GM12891 (cell line): ENCODE data around the gene MTA3.

ENCODE experiments used
- DNase-seq: peaks from one replicate; pipeline ENCODE4 v3.0.0; 2011; ENCODE audit warnings: low spot score; ENCODE audit not compliant: insufficient read length
- FAIRE-seq: peaks from 2 replicates; lab custom pipeline; 2011; peaks lifted over from hg19 to GRCh38; lab: Jason Lieb, UNC
- PAX5 ChIP-seq: IDR thresholded peaks from 2 replicates; pipeline ENCODE4 v1.6.1; 2011; ENCODE audit warnings: low read length, moderate library complexity, mild to moderate bottlenecking; ENCODE audit not compliant: insufficient read depth, severe bottlenecking
- POLR2A ChIP-seq: IDR thresholded peaks from 2 replicates; pipeline ENCODE4 v1.6.1; 2011; ENCODE audit warnings: low read depth, low read length, control low read depth
- POLR2AphosphoS5 ChIP-seq: IDR thresholded peaks from 2 replicates; pipeline ENCODE4 v1.6.1; 2011; ENCODE audit warnings: low read depth, low read length, control low read depth
- POU2F2 ChIP-seq: IDR thresholded peaks from 2 replicates; pipeline ENCODE4 v1.6.1; 2011; ENCODE audit warnings: low read depth, mild to moderate bottlenecking, control low read depth, low read length, moderate library complexity
- SPI1 ChIP-seq: IDR thresholded peaks from 2 replicates; pipeline ENCODE4 v1.6.1; 2011; ENCODE audit warnings: low read depth, low read length, control low read depth
- TAF1 ChIP-seq: IDR thresholded peaks from 2 replicates; pipeline ENCODE4 v1.6.1; 2011; ENCODE audit warnings: low read depth, low read length, control low read depth

Gene MTA3

DNA sequence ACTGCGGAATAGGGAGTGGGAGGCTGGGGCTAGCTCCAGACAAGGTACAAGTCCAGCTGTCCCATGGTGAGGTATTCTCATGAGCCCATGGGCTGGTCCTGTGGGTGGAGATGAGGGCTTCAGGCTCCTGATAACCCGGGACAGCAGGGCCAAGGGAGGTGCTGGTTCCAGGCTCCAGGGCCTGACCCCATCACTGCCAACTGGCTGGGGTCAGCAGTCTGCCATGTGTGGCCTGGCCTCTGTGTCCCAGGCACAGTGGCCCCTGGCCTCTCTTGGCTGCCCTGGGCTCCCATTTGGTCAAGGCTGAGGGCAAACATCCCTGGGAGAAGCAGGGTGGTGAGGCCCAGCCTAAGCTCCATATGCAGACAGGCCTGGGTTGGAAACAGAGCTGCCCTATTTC, 196.5 kb downstream of the MTA3 start:
- no peak for DNase-seq
- TF ChIP-seq POLR2AphosphoS5 (no peak), TAF1 (no peak), POU2F2 (no peak), POLR2A (no peak), SPI1 (no peak), PAX5 (no peak)
- FAIRE-seq = no peak

DNA sequence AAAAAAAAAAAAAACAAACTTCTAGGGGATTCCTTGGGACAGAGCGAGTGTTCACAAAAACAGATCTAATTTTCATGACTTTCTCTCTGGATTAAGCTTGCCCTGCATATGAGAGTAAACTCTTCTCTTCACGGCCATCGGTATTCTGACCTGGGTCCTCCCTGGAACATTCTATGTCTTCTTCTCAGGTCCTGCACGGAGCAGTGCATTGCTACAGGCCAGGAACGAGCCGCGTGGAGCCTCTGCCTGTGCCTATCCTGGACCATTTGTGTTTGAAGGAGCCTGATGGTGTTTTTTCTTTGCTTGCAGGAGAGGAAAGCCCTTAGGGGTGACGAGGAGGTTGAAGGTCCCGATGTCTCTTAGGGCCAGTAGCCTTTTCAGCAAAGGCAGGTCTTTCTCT, 197.3 kb downstream of the MTA3 start:
- FAIRE-seq (no peak), DNase-seq (no peak)
- TF ChIP-seq POU2F2 = no peak

DNA sequence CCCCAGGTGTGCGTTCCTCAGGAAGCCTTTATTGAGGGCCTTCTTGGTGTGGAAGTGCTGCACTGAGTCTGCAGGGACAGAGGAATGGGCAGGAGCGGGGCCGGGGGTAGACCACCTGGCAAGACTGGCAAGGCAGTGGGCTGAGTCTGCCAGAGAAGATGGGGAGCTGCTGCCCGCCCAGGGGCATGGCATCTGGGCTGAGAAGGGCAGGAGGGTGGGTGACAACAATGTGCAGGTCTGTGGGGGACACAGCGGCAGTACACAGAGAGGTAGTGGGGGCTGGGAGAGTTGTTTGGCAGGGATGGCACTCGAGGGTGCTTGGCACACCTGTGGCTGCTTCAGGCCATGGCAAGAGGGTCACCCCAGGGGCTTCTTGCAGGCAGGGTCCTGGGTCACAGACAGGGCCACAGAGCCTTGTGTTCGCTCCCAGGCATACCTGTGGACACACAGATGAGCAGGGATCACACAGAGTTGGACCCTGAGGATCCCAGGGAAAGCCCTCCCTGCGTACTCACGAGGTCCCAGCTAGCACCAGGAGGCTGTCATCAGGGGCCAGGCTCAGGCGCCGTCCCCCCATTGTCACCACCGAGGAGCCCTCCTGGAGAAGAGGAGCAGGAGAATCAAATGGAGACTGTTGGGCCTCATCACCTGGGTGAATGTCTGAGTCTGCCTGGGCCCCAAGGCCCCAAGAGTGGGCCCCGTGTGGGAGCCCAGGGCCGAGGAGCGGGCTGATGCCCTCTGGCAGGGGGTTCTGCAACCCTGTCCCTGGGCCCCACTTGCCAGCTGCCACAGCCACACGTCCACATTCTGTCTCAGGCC, 198.9 kb downstream of the MTA3 start:
- no peak for FAIRE-seq
- no peak for TF ChIP-seq POU2F2
- TF ChIP-seq PAX5 = no peak
- no peak for TF ChIP-seq POLR2AphosphoS5
- no peak for TF ChIP-seq POLR2A
- no peak for TF ChIP-seq TAF1
- TF ChIP-seq SPI1 = no peak
- DNase-seq = no peak

DNA sequence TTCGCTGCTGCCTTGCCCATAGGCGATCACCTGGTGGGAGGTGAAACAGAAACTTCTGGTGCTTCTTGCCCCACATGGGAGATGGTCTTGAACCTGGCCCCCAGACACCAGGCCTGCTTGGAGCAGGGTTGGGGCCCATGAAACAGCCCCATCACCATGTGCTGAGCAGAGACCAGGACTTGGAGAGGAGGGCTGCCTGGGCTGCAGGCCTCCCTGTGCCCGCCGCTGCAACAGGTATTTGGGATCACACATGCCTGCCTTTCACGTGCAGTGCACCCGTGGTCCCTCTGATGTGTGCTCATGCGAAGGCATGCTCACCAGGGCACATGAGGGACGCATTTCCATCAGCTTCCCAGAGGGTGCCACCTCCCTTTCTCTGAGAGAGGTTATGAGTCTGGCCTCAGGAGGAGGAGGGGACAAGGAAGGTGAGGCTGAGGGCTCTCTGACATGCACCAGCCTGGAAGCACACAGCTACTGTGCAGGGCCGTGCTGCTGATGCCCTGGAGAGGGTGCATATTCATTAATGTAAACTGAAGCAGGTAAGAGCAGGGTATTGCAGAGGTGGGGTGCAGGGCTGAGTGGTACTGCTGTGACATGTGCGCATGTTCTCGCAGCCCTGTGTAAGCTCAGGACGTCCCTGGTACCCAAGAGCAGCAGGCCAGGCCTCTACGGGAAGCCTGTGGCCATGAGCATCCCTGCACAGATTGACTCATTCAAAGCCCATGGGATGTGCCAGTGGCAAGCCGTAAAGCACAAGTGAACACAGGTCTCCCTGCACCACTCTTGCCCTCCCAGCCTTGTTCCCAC, 199.7 kb downstream of the MTA3 start:
- TF ChIP-seq POLR2AphosphoS5 (no peak), SPI1 (no peak), POLR2A (no peak), POU2F2 (no peak), TAF1 (no peak), PAX5 (no peak)
- no peak for DNase-seq
- no peak for FAIRE-seq

DNA sequence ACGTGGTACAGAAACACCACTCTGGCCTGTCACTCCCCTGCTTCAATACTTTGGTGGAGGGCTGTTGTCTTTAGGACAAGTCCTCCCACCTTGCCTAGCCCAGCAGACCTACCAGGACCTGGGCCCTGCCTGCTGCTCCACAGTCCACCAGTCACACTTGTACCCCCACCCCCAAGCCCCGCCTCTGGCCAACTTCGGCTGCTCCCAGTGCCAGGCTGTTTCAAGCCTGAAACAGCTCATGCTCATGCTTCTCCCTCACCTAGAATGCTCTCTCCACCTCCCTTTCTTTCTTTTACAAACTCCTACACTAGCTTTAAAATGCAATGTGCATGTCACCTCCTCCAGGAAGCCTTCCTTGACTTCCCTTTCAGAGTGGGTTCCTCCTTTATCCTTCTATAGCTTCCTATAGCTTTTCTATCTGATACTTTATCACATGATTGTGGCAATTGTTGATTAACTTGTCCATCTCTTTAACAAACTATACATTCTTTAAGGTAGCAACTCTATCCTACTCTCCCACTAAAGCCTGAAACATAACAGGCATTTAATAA, 200.3 kb downstream of the MTA3 start:
- FAIRE-seq = no peak
- no peak for TF ChIP-seq TAF1
- no peak for TF ChIP-seq PAX5
- TF ChIP-seq POU2F2 = no peak
- no peak for TF ChIP-seq SPI1
- no peak for TF ChIP-seq POLR2AphosphoS5
- TF ChIP-seq POLR2A = no peak

DNA sequence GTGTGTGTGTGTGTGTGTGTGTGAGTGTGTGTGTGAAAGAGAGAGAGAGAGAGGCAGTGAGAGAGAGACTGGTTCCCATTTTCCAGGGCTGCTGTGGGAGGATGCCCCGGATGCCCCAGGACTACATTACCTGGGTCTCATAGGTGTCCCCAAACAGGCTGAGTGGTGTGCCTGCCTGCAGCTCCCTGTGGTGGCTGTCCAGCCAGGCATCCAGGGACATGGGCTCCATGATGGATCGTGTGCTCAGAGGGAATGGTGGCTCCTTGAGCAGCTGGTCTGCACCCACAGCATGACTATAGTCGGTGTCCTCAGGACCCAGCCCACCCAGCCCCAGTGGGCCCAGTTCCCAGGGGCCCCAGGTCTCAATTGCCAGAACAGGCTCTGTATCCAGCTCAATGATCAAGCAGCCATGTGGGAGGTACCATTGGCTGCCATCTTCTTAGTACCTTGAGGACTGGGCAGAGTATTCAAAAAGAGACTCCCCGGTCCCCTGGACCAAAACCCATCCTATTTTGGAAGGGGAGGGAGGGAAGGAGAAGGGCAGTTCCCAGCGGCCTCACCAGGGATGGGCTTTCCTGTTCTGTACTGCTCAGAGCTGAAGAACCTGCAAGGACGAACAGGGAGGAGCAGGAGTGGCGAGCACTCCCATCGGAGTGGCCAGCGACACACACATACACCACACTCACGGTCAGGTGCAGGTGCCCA, 201.3 kb downstream of the MTA3 start:
- no peak for FAIRE-seq
- DNase-seq = no peak
- no peak for TF ChIP-seq POU2F2
- TF ChIP-seq POLR2AphosphoS5 = no peak
- TF ChIP-seq PAX5 = no peak
- no peak for TF ChIP-seq POLR2A
- no peak for TF ChIP-seq TAF1
- TF ChIP-seq SPI1 = no peak

More for the DNA sequence above, 200.3 kb downstream of the MTA3 start:
- DNase-seq = no peak

DNA sequence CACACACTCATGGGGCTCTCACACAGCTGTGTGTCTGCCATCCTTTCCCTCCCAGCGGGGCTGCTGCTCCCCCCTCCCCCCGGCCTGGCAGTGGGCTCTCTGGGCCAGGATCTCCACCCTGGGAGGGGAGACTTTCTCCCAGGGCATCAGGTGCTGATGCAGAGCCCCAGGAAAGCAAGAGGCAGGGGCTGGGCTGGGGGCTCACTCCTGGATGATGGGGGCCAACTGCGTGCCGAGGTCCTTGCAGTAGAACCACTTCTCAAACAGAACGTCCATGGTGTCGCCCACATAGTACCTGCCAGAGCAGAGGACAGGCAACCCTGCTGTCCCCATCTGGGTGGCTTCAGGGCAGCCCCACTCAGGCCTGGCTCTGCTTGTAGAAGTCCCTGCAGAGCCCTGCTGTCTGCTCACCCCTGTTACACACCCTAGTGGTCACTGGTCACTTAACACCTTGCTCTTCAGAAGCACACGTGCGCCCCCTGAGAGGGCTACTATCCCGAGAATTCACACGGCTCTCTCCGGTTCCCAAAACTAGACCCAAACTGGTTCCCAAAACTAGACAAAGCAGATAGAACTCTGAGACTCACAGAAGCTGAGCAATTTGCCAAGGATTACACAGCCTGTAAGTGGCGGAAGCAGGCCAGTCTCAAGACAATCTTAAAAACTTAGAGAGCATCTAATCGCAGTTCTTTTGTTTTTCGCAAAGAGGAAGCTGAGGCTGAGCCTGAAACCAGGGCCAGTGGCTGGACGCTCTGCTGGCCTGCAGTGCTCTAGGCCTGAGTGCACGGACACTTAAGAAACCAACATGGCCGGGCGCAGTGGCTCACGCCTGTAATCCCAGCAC, 202.1 kb downstream of the MTA3 start:
- DNase-seq (no peak), FAIRE-seq (no peak)
- no peak for TF ChIP-seq POLR2AphosphoS5
- no peak for TF ChIP-seq TAF1
- TF ChIP-seq PAX5 = no peak
- TF ChIP-seq POU2F2 = no peak
- no peak for TF ChIP-seq POLR2A
- TF ChIP-seq SPI1 = no peak

DNA sequence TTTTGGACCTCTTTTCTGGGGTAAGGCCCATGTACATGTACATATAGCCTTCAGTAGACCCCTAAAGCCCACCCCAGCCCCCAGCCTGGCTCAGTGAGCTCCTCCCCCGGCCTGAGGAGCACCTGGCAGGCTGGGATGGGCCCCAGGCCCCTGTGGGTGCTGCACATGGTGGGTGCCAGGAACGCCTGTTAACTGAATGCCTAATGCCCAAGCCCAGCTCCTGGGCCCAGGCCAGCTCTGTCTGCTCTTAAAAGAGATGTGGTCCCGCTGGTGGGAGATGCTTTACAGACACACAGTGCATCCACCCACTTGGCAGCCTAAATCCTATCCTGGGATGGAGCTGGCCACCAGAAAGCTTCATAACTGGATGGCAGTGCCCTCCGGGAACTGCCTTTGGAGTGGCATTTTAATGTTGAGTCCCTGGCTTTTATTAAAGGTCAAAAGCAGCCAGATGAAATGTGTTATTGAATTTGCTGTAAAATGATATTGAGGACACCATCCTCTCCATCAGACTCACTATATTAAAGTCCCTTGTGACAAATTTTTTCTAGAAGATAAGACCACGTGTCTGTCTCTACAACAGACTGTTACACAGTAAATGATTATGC, 203.2 kb downstream of the MTA3 start:
- FAIRE-seq = no peak
- no peak for DNase-seq
- TF ChIP-seq PAX5 (no peak), POLR2AphosphoS5 (no peak), TAF1 (no peak), POLR2A (no peak), POU2F2 (no peak), SPI1 (no peak)
